Left ventricle myocardium inferior (tissue), 1 donor: Measurements from ENCODE around the gene ARHGAP9. TPM values are rescaled to one million over a fixed set of nuclear protein-coding genes. Genes with fewer than 3 reads are reported as not detected.

Source experiments
- DNase-seq: peaks from one replicate; pipeline ENCODE4 v3.0.0-alpha.2; 2020
- H3K27ac ChIP-seq: fragments of 200-600 bp; replicated peaks from 2 replicates; pipeline ENCODE4 v1.8.0; 2021
- H3K27me3 ChIP-seq: fragments of 200-600 bp; 2 replicates; pipeline ENCODE4 v1.8.0; 2021; ENCODE audit warnings: low read depth
- H3K36me3 ChIP-seq: fragments of 200-600 bp; 2 replicates; pipeline ENCODE4 v1.8.0; 2021
- H3K4me1 ChIP-seq: fragments of 200-600 bp; 2 replicates; pipeline ENCODE4 v1.8.0; 2021
- H3K4me3 ChIP-seq: fragments of 200-600 bp; 2 replicates; pipeline ENCODE4 v1.8.0; 2021; ENCODE audit warnings: mild to moderate bottlenecking, moderate library complexity
- H3K9me3 ChIP-seq: fragments of 200-600 bp; replicated peaks from 2 replicates; pipeline ENCODE4 v1.8.0; 2021
- intact Hi-C: fragments of 100-400 bp; cut with micrococcal nuclease; formaldehyde crosslinking; loops from one replicate; pipeline ENCODE4 v1.11.0; 2022
- total RNA-seq: library from RNA; stranded (reverse); fragmentation: NEBNext Ultra II Directional; extraction: Animal tissue kit (Norgen Biotek cat#: 25700); gene quantifications from one replicate; pipeline ENCODE4 v1.2.1, GENCODE V29; 2021
- TF ChIP-seq, protein P1 (sequence below): fragments of 200-600 bp; IDR thresholded peaks from 2 replicates; pipeline ENCODE4 v1.8.0; 2021; ENCODE audit warnings: antibody characterized with exemption, mild to moderate bottlenecking, borderline replicate concordance
- donor health status: DM: no; HTN: yes; CAD: no; lungs with severe emphysema.

ARHGAP9 gene
- total RNA-seq, 1 donor from 2014 or later: 4.2 TPM

GRCh38 chr12:57464569-57464968, 15.1 kb downstream of the ARHGAP9 start:
- no peak for DNase-seq
- no peak overlapping the region for H3K27ac ChIP-seq
- H3K4me1 ChIP-seq: peaks cover 32% of the 10 kb centered on the region
- H3K27me3 ChIP-seq: peaks cover 55% of the 10 kb centered on the region
- TF ChIP-seq, protein P1, sequence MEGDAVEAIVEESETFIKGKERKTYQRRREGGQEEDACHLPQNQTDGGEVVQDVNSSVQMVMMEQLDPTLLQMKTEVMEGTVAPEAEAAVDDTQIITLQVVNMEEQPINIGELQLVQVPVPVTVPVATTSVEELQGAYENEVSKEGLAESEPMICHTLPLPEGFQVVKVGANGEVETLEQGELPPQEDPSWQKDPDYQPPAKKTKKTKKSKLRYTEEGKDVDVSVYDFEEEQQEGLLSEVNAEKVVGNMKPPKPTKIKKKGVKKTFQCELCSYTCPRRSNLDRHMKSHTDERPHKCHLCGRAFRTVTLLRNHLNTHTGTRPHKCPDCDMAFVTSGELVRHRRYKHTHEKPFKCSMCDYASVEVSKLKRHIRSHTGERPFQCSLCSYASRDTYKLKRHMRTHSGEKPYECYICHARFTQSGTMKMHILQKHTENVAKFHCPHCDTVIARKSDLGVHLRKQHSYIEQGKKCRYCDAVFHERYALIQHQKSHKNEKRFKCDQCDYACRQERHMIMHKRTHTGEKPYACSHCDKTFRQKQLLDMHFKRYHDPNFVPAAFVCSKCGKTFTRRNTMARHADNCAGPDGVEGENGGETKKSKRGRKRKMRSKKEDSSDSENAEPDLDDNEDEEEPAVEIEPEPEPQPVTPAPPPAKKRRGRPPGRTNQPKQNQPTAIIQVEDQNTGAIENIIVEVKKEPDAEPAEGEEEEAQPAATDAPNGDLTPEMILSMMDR: no peak
- H3K9me3 ChIP-seq: no peaks in the 10 kb centered on the region
- intact Hi-C loops: no loop called here
- H3K4me3 ChIP-seq: no peak overlapping the region
- H3K36me3 ChIP-seq: no peaks in the 10 kb centered on the region

GRCh38 chr12:57462912-57463253, 16.8 kb downstream of the ARHGAP9 start:
- Histone ChIP-seq H3K36me3 (no peaks in the 10 kb centered on the region), H3K9me3 (no peaks in the 10 kb centered on the region), H3K4me1 (peaks cover 44% of the 10 kb centered on the region), H3K4me3 (peak overlapping the region; percentile 80), H3K27ac (no peak overlapping the region), H3K27me3 (peaks cover 38% of the 10 kb centered on the region)
- intact Hi-C loops: no loop called here
- no peak for DNase-seq
- TF ChIP-seq, protein P1: peak; percentile 23

DNA sequence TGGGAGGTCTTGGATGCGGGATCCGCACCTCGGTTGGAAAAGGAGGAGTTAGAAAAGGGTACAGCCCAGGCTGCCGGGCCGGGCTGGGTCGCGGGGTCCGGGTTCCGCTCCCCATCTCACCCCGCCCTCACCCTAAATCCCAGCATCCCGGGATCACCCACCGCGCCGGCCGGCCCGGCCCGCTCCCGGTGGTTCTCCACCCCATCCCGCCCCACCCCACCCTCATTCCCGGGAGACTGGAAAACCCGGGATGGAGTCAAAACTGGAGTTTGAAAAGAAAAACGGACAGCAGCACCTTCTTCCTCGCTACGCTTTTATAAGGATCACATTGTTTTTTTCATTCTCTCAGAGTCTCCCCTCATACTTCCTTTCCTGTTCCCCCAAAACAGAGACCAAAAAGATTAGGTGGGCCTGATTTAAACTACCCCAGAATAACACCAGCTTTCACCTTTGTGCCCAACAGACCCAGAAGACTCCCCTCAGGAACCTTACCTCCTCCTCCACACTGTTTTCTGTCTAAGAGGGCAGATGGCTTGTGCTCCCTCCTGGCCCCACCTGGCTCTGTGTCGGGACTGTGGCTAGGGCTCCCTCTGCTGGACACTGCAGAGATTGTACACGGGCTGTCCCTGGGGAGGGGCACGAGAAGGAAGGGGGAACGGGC, 17.3 kb downstream of the ARHGAP9 start:
- Histone ChIP-seq H3K27ac (peak overlapping the region; percentile 78), H3K36me3 (no peaks in the 10 kb centered on the region), H3K27me3 (peaks cover 33% of the 10 kb centered on the region), H3K4me1 (peaks cover 44% of the 10 kb centered on the region), H3K9me3 (no peaks in the 10 kb centered on the region), H3K4me3 (peak overlapping the region; percentile 80)
- peak; percentile 81 for DNase-seq
- intact Hi-C loops: no loop called here
- TF ChIP-seq, protein P1: peak; percentile 95

DNA sequence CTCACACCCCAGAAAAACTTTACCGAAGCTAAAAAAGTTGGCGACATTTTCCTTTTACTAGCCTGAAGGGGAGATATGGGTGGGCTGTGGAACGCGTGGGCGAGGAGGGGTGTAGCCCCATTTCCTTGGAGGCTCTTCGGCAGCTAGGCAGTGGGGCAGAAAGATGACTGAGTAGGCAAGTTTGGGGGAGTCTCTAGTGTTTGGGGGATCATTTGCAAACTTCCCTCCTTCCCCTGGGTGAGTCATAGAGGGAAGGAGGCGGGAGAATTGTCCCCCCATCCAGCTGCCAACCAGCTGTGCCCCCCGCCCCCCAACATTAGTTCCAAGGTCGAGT, 17.8 kb downstream of the ARHGAP9 start:
- H3K27me3 ChIP-seq: peaks cover 28% of the 10 kb centered on the region
- TF ChIP-seq, protein P1: no peak
- H3K9me3 ChIP-seq: no peaks in the 10 kb centered on the region
- H3K27ac ChIP-seq: peak overlapping the region; percentile 78
- peak overlapping the region; percentile 80 for H3K4me3 ChIP-seq
- intact Hi-C loops: no loop called here
- H3K4me1 ChIP-seq: peaks cover 44% of the 10 kb centered on the region
- DNase-seq: no peak
- H3K36me3 ChIP-seq: no peaks in the 10 kb centered on the region

- peak overlapping the region; percentile 80 for H3K4me3 ChIP-seq
- TF ChIP-seq, protein P1: no peak
- H3K27me3 ChIP-seq: peaks cover 27% of the 10 kb centered on the region
- DNase-seq: peak; percentile 74
- peaks cover 44% of the 10 kb centered on the region for H3K4me1 ChIP-seq
- H3K27ac ChIP-seq: peak overlapping the region; percentile 78
- H3K36me3 ChIP-seq: no peaks in the 10 kb centered on the region
- intact Hi-C loops: no loop called here
- H3K9me3 ChIP-seq: no peaks in the 10 kb centered on the region
These were observed 18.3 kb downstream of the ARHGAP9 start for GRCh38 chr12:57461276-57461916.
